GM21360 (cell line): ENCODE results near the gene COX6B2.

Source experiments
- ATAC-seq: cut with Tn5 transposase; IDR thresholded peaks from one replicate; pipeline ENCODE4 v1.9.1; 2021; ENCODE audit warnings: mild to moderate bottlenecking, moderate library complexity; ENCODE audit not compliant: unreplicated experiment

The COX6B2 gene

GRCh38 chr19:55383279-55384130, 29.0 kb upstream of the COX6B2 start:
- no peak for ATAC-seq

GRCh38 chr19:55382522-55383054, 28.1 kb upstream of the COX6B2 start:
- ATAC-seq, result no peak

DNA sequence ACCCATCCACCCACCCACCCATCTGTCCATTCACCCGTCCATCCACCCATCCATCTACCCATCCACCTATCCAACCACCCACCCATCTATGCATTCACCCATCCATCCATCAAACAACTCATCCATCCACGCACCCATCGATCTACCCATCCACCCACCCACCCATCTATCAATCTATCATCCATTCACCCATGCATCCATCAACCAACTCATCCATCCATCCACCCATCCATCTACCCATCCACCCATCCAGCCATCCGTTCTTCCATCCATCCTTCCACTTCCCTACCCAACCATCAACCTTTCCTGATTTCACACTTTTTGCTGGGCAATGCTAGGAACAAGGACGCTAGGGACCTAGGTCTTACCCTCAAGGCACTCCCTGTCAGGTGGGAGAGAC, 27.5 kb upstream of the COX6B2 start:
- ATAC-seq, result no peak

DNA sequence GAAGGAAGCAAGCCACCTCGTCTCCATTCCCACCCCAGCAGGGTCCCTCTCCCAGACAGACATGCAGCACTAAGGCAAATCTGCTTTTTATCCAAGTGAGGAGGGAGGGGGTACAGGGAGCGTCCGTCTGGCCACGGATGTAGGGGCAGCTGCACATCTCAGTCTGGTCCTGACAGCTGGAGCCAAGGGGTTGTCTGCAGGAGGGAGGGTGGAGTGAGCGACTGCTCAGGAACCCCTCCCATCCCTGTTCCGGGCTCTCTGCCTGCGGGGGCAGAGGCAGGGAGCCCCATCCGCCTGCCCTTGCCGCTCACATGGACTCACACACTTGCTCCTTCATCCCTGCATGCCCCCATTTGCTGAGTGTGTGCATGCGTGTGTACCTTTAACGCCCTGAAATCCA, 24.7 kb upstream of the COX6B2 start:
- no peak for ATAC-seq

- ATAC-seq, result no peak
Observed at GRCh38 chr19:55377356-55378131, 23.0 kb upstream of the COX6B2 start.

GRCh38 chr19:55376241-55376933, 21.9 kb upstream of the COX6B2 start, which contains the start of gene TMEM190:
Gene TMEM190, plus strand, starts transcription at chr19:55376826. Its CDS starts 28 bp downstream, at chr19:55376854.
- no peak for ATAC-seq

GRCh38 chr19:55373993-55374757, 19.7 kb upstream of the COX6B2 start:
- no peak for ATAC-seq

- no peak for ATAC-seq
Observed at GRCh38 chr19:55373306-55373992, 18.9 kb upstream of the COX6B2 start.

- ATAC-seq, result no peak
Observed at GRCh38 chr19:55372316-55373081, 18.0 kb upstream of the COX6B2 start.

GRCh38 chr19:55370305-55370988, 15.9 kb upstream of the COX6B2 start, which contains the start of gene IL11:
Gene IL11, minus strand, starts transcription at chr19:55370463. Its CDS starts 153 bp downstream, at chr19:55370310.
- no peak for ATAC-seq

GRCh38 chr19:55369653-55370304, 15.3 kb upstream of the COX6B2 start:
- ATAC-seq, result no peak

GRCh38 chr19:55368701-55369563, 14.4 kb upstream of the COX6B2 start:
- no peak for ATAC-seq

DNA sequence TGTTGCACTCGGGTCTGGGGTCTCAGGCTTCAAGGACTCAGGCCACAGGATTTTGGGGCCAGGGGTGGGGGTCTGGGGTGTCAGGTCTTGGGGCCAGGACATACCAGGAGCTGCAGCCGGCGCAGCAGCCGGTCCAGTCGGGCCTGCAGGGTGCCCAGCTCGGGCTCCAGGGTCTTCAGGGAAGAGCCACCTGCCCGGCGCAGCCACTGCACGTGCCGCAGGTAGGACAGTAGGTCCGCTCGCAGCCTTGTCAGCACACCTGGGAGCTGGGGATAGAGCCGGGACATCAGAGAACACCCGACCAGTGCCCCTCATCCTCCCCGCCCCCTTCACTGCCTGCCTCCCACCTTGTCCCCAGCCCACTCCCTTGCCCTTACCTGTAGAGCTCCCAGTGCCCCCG, 13.6 kb upstream of the COX6B2 start:
- no peak for ATAC-seq

DNA sequence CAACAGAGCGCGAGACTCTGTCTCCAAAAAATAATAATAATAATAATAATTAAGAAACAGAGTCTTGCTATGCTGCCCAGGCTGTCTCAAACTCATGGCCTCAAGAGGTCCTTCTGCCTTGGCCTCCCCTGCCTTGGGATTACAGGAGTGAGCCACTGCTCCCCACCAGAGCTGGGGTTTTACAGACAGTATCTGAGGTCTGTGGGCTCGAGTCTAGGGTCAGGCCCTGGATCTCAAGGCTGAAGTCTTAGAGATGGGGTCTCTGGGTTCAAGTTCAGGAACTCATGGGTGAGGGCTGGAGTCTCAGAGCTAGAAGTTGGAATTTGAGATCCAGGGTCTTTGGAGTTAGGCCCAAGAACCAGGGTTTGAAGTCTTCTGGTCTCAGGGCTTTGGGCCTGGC, 12.3 kb upstream of the COX6B2 start:
- ATAC-seq, result no peak

GRCh38 chr19:55365964-55366363, 11.4 kb upstream of the COX6B2 start:
- ATAC-seq, result no peak

GRCh38 chr19:55365245-55365644, 10.7 kb upstream of the COX6B2 start:
- ATAC-seq, result no peak
